ENCODE measurements around the gene POLE. TPM values are rescaled to one million over a fixed set of nuclear protein-coding genes. Genes with fewer than 3 reads are reported as not detected.

POLE gene
- total RNA-seq, 1 experiment from 2014 or later: 147 TPM

DNA sequence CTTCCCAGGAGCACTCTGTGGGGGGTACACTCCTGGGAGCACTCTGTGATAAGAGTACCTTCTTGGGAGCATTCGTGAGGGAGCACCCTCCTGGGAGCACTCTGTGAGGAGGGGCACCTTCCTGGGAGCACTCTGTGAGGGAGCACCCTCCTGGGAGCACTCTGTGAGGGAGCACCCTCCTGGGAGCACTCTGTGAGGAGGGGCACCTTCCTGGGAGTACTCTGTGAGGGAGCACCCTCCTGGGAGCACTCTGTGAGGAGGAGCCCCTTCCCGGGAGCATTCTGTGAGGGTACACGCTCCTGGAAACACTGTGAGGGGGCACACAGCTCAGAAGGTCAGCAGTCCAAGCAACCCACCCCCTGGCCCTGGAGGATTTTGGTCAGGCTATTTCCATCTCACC lies 99.4 kb downstream of the POLE start:
- H3K23ac ChIP-seq (ENCODE audit: insufficient read length, low read depth, low read length): no peak overlapping the region
- no peaks in the 10 kb centered on the region for H3K4me1 ChIP-seq (ENCODE audit: insufficient read depth, low read length)
- H4K5ac ChIP-seq (ENCODE audit: insufficient read length, low read depth, low read length): no peak overlapping the region
- no peak overlapping the region for H2BK15ac ChIP-seq (ENCODE audit: low read depth, low read length)
- H3K18ac ChIP-seq (ENCODE audit: insufficient read length, low read depth, low read length): no peak overlapping the region
- H4K8ac ChIP-seq (replicated peaks; ENCODE audit: insufficient read length, low read depth, low read length): no peak overlapping the region
- H3K4ac ChIP-seq (ENCODE audit: low read depth, low read length): no peak overlapping the region
- no peak overlapping the region for H3K14ac ChIP-seq (ENCODE audit: insufficient read depth, low read length)
- no peak overlapping the region for H2AFZ ChIP-seq (ENCODE audit: low read length)
- no peaks in the 10 kb centered on the region for H3K79me2 ChIP-seq (ENCODE audit: insufficient read depth, low read length)
- Mint-ChIP-seq H3K27ac (no peak overlapping the region), H3K27me3 (ENCODE audit: low read depth) (peaks cover 93% of the 10 kb centered on the region), H3K9me3 (peaks cover 0 to 4% of the 10 kb centered on the region in 2 experiments; a peak in 1 of 5 replicates), H3K4me3 (no peak overlapping the region), H3K4me1 (peaks cover 4 to 10% of the 10 kb centered on the region in 2 experiments), H3K36me3 (ENCODE audit: insufficient read depth in 1 of 3, low read depth in 3 of 3) (peaks cover 0 to 2% (median 0%) of the 10 kb centered on the region in 3 experiments; a peak in 1 of 7 replicates)
- H3T11ph ChIP-seq (ENCODE audit: low read length): no peak overlapping the region
- no CpG with 5 or more reads among the region's 3 CpGs for WGBS (ENCODE audit: extremely low coverage, insufficient read length, low lambda C conversion rate)
- H2AK5ac ChIP-seq (ENCODE audit: insufficient read length, low read length): no peak overlapping the region
- H2BK120ac ChIP-seq (ENCODE audit: low read depth, low read length, poor library complexity, severe bottlenecking): no peak overlapping the region
- no peaks in the 10 kb centered on the region for H3K79me1 ChIP-seq (ENCODE audit: insufficient read depth, low read depth, low read length, poor library complexity, severe bottlenecking)
- H4K91ac ChIP-seq (ENCODE audit: insufficient read length, low read depth, low read length): no peak overlapping the region
- no peak for DNase-seq
- H2BK12ac ChIP-seq (ENCODE audit: insufficient read length, low read depth, low read length): no peak overlapping the region
- H3K9me3 ChIP-seq (ENCODE audit: control insufficient read depth, low read depth, low read length): no peaks in the 10 kb centered on the region
- no peak overlapping the region for H3K4me2 ChIP-seq (ENCODE audit: insufficient read depth, insufficient read length, low read length)
- peaks cover 46% of the 10 kb centered on the region; the same call in 1 of the 2 replicates for H3K27me3 ChIP-seq (ENCODE audit: insufficient read depth, low read length)
- no peak overlapping the region for H2BK20ac ChIP-seq (ENCODE audit: low read depth, low read length, poor library complexity, severe bottlenecking)
- TF ChIP-seq, protein P1, sequence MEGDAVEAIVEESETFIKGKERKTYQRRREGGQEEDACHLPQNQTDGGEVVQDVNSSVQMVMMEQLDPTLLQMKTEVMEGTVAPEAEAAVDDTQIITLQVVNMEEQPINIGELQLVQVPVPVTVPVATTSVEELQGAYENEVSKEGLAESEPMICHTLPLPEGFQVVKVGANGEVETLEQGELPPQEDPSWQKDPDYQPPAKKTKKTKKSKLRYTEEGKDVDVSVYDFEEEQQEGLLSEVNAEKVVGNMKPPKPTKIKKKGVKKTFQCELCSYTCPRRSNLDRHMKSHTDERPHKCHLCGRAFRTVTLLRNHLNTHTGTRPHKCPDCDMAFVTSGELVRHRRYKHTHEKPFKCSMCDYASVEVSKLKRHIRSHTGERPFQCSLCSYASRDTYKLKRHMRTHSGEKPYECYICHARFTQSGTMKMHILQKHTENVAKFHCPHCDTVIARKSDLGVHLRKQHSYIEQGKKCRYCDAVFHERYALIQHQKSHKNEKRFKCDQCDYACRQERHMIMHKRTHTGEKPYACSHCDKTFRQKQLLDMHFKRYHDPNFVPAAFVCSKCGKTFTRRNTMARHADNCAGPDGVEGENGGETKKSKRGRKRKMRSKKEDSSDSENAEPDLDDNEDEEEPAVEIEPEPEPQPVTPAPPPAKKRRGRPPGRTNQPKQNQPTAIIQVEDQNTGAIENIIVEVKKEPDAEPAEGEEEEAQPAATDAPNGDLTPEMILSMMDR (conservative IDR thresholded peaks at IDR 0.05): no peak
- H3K23me2 ChIP-seq (ENCODE audit: insufficient read length, low read depth, low read length, poor library complexity, severe bottlenecking): peaks cover 7% of the 10 kb centered on the region
- H4K20me1 ChIP-seq (ENCODE audit: control insufficient read depth, insufficient read depth, insufficient read length): no peaks in the 10 kb centered on the region
- H3K9ac ChIP-seq (ENCODE audit: extremely low read depth, insufficient read length, low read length): no peak overlapping the region
- H3K56ac ChIP-seq (ENCODE audit: insufficient read length, low read depth, low read length): no peak overlapping the region
- no peak overlapping the region for H2BK5ac ChIP-seq (ENCODE audit: insufficient read length, low read length)
- H3K27ac ChIP-seq (ENCODE audit: insufficient read length, low read depth, low read length): no peak overlapping the region

Measured in H9 (cell line).